HG03342 (cell line): Measurements from ENCODE around the gene MAP4K4.

ENCODE experiments used
- ATAC-seq: cut with Tn5 transposase; IDR thresholded peaks from one replicate; pipeline ENCODE4 v1.9.1; 2021; ENCODE audit warnings: mild to moderate bottlenecking, moderate library complexity; ENCODE audit not compliant: unreplicated experiment

MAP4K4 gene

DNA sequence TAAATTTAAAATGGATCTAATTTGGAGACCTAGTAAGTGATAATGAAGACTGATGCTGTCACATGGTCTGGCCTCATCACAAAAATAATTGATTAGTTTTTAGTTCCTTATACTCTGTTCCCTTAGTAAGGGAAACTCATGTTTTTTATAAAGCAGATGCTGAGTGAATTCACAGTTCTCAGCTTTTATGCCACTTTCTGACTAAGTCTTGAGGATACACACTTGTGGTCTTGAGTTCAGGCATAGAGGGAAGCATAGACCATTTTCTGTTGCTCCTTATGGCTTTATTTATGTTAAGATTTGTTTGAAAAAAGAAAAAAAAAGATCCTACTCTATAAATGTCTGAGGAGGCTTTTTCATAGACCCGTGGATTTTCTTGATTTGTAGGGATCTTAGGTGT lies 91.1 kb downstream of the MAP4K4 start:
- ATAC-seq, result no peak

DNA sequence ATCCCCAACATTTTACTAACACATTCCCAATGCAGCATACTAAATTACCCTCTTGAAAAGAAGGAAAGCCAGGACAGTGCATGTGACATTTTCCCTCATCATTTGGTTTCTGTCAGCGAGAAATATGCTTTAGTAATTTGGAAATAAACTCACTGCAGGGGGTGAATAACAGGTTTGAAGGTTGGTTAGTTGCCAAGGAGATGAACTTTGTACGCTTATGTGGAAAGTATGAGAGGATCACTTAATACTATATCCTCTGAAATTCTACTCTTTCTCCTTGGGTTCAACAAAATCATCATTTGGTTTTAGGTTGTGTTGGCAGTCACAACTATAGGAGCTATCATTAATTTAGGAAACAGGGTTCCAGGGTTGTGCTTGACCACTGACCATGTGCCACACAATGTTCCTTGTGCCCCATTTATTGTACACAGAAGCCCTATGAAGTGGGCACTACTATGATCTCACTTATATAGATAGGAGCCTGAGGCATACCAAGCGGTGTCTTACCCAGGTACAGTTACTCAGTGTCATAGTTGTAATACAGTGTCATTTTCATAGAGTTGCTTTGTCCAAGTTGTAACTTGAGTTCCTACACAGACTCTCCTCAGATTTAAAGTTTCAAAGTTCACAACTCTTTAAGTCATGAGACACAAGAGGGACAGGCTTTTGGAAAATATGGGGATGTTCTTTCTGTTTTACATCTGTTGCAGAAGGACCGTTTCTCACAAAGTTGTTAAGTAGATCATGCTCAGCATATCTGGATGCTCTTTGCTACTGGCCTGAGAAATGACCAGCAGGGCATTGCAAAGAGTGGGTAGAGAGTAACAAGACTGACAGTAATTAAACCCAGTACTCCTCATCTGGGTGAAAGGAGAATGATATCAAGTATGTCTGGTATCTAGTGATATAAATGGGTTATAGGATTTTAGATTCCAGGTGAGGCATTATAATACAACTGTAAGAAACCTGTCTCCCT lies 91.8 kb downstream of the MAP4K4 start:
- ATAC-seq, result no peak

DNA sequence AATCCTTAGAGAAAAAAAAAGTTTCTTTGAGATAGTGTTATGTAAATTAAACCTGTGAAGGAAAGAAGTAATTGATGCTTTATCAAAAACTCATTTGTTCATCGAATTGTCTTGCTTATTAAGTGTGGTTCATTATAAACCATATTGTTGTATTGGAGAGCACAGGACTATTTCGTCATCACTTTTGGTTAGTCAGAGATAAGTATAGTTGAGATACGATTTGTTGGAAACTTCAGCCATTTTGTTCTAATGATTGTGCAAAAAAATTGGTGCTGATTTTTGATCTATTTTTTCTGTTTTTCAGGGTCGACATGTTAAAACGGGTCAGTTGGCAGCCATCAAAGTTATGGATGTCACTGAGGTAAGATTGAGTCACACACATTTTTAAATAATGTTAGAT lies 92.9 kb downstream of the MAP4K4 start:
- ATAC-seq, result no peak

DNA sequence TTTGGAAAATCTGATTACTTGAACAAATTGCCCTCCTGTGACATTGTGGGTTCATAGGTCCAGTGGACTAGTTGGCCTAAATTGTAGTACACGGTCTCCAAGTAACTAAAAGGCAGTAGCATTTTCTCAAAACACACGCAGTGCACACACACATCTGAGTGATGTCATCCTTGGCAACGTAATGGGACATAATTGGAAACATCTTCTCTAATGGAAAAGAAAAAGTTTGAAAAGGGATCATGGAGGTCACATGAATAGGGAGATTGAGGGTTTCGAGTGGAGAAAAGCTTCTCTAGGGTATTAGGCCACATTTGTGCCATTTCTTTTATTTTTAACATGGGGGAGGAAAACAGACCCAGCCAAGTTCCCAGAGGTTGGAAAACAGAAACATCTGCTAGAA lies 93.3 kb downstream of the MAP4K4 start:
- no peak for ATAC-seq

DNA sequence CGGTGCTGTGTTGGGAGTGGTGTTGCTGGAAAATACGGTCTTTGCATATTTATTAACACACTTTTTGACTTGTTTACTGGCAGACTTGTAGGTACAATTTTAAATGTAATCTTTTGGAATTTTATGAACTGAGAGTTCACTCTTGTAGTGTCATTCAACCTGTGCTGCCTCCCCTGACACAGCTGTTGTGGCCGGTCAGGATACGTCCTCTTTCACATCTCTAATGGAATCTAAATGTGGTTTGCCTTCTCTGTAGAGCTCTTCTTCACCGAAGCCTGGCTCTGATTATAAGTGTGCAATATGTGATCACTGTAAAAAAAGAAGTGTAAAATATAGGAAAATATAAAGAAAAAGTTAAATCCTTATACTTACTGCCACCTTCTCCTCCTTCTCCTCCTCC lies 94.7 kb downstream of the MAP4K4 start:
- no peak for ATAC-seq

DNA sequence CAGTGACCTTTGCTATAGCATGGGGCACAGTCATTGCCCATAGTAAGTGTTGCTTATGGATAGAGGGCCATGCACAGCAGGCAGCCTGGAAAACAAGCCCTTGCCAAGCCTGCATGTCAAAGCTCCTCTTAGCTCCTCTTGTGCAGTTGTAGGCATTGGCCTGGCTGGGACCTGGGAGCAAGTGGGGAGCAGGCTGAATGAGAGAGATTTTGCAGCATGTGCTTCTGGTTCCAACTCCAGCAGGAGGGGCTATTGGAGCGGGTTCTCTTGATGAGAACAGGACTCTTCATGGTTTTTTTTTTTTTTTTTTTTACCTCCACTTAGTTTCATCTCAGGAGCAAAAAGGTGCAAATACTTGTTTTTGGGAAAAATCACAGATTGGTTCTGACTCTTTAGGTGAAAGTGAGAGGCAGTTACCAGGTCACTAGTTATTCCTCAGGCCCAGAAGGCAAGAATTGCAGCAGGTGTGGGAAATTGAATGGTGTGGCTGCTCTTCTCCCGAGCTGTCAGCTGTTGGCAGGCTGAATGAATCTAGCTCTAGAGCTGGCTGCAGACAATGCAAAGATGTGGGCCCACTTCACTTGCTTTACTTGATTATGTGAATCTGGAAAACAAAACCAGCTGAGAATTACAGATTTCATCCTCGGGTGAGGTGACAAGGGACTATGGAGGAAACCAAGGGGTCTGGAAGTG lies 95.9 kb downstream of the MAP4K4 start:
- no peak for ATAC-seq

DNA sequence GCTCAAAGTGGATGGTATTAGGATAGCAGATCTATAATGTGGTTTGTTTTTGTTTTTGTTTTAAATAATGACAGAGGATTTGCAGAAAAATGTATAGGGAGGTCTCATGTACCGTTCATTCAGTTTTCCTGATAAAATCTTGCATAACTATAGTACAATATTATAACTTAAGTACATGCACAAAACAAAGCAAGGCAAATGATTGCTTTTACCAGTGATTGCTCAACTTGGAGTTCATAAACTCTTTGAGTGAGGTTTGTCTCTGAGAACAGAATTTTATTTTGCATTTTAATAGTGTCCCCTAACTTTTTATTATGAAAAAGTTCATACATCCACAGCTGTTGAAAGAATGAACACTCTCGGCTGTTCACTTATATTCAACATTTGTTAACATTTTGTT lies 96.6 kb downstream of the MAP4K4 start:
- ATAC-seq, result no peak

DNA sequence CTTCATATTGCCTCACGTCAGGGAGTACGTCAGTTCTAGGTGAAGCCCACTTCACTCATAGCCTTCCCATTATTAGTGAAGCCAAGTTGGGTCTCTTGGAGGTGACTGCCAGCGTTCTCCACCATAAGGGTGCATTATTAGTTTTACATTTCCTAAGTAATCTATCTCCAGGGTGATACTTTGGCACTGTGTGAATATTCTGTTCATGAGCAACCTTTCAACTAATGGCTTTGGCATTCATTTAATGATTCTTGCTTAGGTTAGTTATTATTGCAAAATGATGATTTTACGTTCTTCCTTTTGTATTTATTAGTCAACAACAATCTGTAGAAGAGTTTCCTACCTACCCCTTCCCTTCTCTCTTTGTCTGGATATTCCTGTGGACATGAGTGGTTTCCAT lies 97.5 kb downstream of the MAP4K4 start:
- no peak for ATAC-seq

DNA sequence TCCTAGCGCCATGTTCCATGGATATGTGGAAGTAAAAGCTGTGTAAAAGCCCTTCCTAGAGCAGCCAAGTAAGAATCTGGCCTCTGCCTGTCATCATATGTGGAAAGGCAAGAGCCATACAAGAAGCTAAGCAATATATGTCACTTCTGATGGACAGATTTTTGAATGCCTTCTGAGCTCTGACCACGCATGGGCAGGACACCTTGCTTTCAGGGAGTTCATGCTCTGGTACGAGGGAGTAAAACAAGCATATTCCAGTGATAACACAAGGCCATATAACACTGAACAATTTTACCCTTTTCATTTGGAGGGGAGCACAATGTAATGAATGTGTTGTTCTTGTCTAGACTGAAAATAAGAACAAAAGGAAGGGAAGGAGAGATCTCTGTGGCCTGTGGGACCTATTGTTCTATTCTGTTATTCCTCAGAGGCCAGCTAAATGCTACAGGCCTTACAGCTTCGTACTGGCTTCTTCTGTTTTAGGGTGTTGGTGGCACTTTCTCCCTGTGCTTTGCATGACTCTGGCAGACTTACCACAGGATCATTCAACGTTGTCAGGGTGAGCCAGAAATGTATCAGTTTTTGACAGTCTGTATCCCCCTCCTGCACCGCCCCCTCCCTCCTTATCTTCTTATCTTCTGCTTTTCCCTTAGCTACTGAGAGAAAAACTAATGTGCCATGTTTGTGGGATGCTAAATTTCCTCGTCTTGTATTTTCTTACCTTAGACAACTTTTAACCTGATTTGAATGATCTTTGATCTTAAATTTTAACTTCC lies 99.5 kb downstream of the MAP4K4 start:
- no peak for ATAC-seq

DNA sequence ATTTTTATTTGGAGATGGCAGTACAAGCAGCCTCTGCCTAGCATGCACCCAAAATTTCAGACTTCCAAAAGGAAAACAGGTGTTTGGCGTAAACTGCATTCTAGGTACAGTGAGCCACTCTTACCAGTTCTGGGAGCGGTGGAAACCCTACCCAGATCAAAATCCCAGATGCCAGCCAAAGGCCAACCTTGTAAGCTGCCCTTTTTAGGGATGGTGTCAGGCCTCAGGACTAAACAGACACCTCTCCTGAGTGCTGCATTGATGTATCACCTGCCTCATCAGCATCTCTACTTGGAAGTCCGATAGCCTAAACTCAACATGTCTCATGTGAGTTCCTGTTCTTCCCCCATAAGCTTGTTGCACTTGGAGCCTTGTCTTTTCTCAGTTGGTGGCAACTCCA lies 104.0 kb downstream of the MAP4K4 start:
- ATAC-seq, result no peak

DNA sequence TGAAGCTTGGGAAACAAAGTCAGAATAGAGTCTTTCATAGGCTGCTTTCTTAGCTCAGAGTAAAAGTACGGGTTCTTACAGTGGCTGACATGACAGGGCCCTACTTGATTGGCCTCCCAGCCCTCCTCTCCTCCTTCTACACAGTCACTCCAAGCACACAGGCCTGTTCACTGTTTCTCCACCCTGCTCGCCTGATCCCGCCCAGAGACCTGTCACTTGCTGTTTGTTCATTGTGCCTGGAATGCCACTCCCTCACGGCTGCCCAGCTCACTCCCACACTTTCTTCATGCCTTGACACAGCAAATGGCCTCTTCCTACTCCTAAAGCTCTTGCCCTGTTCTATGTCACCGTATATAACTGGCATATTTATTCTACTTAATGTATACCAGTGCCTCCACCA lies 104.8 kb downstream of the MAP4K4 start:
- ATAC-seq, result no peak

DNA sequence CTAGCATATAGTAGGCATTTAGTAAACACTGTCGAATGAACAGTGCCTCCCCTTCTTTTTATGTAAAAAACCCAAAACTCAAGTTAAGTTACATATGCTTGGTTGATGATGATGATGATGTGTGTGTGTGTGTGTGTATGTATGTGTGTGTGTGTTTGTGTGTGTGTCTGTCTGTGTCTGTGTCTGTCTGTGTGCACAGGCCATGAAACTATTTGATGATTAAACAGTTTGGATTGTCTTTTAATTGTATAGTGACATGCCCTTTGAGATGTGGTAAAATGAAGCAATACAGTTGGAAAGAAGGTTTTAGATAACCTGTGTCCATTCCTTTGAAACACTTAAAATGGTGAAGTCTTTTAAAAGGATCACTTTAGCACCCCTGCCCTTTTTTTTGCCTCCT lies 105.6 kb downstream of the MAP4K4 start:
- no peak for ATAC-seq

DNA sequence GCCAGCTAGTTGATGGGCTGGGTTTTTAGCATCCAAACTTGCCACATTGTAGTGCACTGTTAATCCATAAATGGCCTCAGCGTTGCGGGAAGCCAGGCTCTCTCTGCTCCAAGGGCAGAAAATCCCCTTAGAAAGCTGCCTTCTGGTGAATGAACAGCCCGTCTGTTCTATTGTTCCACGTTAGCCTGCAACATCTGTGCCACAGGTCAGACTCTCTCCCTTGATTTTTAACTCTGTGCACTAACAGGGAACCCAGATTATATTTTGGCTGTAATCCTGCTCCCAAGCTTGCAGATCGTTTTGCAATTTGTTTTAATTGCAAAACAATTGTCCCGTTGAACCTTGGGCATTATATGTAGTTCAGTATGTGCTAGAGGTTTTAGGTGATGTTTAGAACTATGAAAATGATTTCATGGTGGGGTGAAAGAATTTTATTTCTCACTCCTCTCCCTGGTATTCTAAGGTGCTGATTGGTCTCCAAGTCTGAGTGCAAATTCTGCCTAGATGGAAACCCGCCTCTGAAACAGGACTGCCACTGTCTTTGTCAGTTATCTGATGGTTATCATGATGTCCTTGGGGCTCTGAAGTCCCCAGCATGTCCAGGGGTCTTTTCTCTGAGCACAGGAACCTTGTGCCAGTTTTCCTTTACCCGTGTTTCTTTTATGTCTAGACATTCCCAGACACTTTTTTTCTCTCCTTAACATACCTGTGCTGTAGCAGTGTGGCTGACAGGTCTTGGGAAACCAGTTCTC lies 106.6 kb downstream of the MAP4K4 start:
- no peak for ATAC-seq

DNA sequence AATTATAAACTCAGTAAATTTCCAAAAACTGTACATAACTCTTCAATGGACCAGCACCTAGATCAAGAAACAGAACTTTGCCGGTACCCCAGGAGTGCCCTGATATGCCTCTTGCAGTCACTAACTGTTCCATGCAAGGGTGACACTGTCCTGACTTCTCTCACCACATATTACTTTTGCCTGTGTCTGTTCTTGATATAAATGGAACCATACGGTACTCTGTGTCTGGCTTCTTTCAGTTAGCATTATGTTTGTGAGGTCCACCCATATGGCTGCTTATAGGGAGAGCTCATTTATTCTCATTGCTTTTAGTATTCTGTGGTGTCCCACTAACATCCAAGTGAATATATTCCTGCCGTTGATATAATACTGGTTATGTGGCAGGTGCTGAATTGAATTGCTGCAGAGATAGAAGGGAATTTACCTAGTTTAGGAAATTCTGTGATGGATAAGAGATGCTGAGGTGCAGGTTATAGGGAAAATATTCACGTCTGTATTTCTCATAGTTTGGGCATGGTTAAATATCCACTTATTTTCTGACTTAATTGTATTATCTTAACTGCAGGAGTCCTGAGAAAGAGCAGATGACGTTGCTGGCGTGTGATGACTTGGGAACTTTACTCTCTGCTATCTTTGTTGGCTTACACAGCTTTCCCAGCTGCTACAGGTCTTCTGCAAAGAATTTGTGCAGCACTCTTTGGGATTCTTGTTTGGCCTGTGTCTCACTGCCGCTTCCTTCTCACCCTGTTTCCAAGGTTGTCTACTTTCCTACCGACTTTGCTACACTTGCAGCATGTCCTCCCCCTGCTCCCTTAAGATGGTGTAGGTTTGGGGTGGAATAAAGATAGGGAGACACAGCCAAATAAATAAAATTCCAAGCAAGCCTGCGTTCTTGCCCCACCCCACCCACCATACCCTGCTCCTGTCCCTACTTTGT lies 107.9 kb downstream of the MAP4K4 start:
- no peak for ATAC-seq

DNA sequence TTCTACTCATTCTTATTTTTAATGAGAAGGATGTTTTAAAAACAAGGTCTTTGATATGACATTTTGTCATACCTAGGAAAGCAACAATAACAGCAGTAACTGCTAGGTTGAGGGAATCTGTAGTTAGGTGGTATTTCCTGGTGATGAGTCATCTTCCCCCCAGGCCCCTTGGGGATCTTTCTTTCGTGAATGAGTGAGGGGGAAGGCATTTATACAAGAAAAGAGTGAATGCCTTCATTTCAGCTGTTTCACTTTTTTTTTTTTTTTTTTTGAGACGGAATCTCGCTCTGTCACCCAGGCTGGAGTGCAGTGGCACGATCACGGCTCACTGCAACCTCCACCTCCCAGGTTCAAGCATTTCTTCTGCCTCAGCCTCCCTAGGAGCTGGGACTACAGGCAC lies 108.6 kb downstream of the MAP4K4 start:
- no peak for ATAC-seq

DNA sequence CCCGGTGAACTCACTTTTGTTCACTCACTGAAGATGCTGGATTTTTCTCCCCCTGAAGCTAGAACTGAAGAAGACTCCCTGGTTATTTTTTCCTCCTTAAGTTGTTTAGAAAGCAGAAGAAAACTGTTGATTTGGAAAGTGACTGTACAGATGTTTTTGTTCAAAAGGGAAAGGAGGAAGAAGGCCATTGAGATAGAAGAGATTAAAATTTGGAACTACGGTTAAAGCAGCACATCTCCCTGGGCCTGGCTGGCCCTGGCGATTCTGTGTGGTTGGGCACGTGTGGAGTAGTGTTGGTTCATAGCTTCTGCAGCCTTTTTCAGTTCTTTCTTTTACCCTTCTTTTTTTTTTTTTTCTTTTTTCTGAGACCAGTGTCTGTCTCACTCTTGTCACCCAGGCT lies 109.2 kb downstream of the MAP4K4 start:
- no peak for ATAC-seq

DNA sequence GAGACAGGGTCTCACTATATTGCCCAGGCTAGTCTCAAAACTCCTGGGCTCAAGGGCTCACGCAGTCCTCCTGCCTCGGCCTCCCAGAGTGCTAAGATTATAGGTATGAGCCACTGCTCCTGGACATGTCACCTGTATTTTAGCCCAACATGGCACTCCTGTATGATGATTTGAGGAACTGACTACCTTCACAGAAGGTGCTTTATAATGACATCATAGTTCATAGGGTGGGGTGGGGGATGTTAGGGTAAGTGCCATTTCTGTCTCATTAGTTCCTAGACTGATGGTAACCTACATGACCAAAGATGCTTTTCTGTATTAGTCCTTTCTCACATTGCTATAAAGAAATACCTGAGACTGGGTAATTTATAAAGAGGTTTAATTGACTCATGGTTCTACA lies 109.7 kb downstream of the MAP4K4 start:
- no peak for ATAC-seq

DNA sequence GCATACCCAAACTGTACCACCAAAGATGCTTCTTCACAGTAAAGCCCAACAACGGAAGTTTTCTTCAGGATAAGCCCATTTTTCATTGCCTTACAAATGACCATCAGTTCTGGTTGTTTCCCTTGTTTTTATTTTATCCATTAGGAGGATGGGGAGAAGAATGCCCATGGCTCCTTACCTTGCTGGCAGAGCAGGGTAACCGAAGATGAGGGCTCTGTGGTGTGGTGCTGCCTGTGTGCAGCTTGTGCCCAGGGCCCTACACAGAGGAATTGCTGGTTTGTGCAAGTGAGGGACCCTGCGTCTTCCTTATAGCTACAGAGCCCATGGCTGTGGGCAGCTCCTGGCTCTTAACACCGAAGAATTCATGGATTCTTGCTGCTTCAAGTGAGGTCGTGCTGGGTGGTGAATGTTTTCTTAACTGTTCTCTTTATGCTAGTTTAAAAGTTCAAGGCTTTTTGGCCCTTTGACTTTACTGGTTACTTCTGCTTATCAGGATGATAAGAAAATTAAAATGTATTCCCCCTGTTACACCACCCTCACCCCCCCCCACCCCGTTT lies 110.6 kb downstream of the MAP4K4 start:
- no peak for ATAC-seq

DNA sequence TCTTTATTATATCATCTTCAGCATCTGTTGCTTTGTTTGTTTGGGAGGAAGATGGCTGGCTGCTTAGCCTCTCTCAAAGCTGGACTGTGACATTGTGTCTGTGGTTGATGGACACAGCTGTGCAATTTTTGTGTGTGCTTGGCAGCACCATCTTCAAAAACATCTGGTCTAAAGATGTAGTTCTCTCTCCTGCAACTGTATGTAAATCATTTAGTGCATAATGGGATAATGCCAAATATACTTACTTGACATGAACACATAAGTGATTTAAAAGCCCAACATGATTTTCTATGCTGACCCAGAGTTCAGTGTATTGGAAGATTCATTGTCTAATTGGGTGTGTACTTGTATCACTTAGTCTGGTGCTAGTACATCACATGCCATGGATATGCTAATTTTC lies 112.2 kb downstream of the MAP4K4 start:
- ATAC-seq, result no peak
